HG03196 (cell line): ENCODE measurements around the gene ARHGEF39.

ENCODE experiments used
- ATAC-seq: cut with Tn5 transposase; IDR thresholded peaks from one replicate; pipeline ENCODE4 v1.9.1; 2021; ENCODE audit not compliant: unreplicated experiment

ARHGEF39 gene

DNA sequence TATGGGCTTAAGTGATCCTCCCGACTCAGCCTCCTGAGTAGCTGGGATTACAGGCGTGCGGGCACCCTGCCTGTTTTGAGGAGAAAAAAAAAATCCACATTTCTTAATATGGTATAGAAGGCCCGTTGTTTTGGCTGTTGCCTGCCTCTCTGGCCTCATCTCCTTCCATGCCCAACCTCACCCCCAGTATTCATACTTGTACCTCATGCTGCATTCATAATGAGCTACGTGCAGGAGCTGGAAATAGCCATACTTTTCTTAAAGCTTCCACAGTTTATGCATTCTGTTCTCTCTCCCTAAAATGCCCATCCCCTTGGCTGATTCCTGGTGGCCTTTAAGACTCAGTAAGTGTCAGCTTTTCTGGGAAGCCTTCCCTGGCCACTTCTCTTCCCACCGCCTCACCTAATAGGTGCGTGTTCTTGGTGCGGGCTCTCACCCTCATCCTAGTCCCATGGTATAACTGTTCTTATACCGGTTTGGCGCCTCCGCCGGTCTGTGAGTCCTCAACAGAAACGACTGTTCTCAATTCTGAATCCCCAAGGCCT, 26.8 kb upstream of the ARHGEF39 start:
- ATAC-seq: no peak

DNA sequence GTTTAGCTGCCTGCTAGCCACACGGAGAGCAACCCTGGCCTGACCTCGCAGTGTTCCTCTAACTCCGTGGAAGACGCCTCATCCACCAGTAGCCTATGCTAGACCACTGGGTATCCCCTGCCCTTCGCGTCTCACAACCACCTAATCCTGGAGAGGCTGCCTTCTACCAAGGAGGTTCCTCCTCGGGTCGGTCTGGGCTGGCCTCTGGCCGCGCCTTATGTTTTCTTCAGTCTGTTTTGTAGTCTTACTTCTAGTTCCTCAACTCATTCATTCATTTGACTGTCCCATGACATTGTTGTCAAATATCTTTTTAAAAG, 26.3 kb upstream of the ARHGEF39 start:
- ATAC-seq: no peak

DNA sequence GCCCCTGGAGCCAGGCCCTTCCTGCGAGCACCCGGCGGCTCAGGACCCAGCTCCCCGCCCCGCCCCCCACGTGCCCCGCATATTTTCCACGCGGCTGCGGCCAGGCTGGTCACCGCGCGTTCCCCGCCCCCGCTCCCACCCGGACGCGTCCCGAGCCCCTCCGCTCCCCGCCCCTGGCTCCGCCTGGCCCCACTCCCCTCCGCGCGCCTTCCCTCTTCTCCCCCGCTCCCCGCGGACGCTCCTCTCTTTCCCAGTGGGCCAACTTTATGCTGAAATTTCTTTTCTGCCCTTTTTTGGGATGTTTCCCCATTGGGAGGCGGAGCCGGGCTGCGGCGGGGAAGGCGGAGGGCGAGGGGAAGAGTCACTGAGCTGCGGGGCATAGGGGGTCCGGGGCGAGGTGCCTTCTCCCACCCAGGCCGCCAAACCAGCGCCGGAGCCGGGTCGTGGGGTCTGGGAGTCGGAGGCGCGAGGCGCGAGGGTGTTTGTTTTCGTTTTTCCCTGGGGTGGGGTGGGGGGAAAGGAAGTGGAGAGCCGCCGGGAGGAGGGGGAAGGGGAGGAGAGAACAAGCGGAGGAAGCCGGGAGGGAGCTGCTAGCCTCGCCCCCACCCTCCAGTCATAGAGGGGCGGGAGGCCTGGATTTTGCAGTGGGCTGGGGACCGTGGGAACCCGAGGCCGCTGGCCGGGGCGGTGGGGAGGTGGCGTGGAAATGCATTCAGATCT, 25.8 kb upstream of the ARHGEF39 start:
- ATAC-seq: no peak

DNA sequence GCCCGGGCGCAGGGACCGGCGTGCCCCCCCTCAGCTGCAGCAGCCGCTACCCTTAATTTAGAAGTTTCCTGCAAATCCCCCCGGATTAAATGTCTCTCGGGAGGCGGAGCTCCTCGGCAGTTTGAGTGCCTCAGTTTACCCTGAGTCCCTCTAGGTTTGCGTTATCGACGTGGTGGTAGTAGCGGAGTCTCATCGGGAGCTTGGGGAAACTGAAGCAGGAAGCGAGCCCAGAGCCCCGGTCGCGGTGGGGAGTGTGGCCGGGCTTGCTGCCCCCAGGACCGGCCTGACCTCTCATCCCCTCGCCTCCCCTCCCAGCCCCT, 25.3 kb upstream of the ARHGEF39 start:
- no peak for ATAC-seq

DNA sequence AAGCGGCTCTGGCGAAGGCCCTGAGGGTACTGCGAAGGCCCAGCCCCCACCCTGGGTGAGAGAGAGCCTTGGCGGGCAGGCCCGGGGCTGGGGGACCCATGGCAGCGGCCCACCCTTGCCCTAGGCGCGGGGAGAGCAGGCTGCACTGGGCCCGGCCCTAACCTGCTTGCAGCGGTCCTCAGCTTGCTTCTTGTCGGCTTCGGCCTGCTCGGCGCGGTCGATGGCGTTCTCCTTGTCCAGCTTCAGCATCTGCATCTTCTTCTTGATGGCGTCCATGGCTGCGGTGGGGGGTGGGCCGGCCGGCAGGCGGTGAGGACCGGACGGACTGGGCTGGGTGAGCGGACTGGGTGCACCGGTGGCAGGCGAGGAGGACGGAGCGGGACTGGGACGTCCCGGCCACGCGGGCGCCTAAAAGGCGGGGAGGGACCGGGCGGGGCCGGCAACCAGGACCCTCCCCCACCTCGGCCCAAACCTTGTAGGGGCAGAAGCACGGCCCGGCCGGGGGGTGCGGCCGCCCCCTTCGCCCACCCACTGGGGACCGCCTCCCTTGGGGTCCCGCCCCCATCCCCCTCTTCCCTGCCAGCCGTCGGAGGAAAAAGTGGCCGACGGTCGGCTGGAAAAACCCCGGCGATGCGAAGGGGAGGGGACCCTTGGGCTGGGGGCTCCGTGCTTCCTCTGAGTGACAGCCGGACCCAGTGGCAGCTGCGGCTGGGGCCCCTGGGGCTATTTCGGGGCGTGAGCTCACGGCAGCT, 24.7 kb upstream of the ARHGEF39 start, which contains the start of gene TPM2:
Gene TPM2 (minus strand): TSS at position 384 of the 752 bp plus-strand sequence. CDS start 108 bp downstream, at position 276.
- ATAC-seq: no peak

DNA sequence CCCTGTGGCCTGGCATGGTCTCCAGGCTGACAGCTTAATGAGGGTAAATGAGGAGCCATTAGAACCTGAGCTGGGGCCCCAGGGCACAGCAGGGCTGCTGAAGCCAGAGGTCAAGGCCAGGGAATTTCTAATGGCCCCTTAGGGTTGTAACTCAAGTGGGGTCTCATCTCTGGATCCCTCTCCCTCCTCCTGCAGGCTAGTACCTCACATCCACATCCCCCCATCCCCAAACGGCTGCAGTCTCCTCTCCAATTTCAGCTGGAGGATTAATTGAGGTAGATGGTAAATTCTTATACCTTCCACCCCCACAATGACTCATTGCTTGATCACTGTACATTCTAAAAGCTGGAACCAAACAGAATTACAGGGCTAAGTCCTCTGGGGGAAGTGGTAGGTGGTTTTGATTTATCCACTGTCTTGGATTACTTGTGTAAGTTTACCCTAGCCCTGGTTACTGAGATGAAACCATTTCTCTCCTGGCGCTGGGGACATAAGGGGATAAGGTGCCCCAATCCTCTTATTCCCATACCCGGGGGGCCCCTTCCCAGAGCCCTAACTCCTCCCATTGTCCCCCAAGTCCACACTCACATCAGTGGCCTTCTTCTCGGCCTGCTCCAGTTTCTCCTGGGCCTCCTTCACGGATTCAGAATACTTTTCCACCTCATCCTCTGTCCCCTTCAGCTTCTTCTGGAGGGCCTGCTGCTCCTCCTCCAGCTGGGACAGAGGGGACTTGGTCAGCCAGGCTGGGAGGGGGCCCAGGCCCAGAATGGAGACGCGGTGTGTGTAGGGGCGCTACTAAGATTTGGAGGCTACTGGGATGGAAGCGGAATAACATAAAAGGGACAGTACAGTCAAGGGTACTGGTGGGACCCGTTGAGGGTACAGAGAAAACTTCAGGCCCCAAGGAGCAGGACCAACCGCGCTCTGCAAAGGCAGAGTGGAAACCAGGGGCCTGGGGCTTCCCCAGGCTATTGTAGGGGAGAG, 23.9 kb upstream of the ARHGEF39 start:
- no peak for ATAC-seq

DNA sequence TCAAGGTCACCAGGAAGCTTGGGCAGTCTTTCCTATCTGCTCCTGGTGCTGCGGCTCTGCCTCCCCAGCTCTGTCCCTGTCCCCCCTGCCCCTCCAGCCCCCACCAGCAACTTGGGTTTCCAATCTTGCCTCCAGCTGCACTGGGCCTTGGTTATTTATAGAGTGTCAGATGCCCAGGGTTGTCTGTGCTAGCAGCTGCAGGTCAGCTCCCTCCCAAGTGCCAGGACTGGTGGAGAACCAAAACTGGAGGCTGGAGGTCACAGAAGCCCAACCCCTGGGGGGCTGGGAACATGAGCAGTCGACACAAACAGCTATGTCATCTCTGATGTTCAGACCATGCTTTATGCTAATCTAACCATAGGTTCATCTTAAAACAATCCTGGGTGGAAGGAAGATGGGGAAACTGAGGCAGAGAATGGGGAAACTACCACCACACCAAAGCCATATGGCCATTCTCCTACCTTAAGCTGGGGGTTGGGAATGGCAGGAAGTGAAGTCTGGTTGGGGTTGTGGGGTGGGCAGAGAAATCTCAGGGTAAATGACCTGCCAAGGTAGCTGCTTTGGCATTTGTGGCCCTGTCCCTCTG, 23.1 kb upstream of the ARHGEF39 start:
- no peak for ATAC-seq

DNA sequence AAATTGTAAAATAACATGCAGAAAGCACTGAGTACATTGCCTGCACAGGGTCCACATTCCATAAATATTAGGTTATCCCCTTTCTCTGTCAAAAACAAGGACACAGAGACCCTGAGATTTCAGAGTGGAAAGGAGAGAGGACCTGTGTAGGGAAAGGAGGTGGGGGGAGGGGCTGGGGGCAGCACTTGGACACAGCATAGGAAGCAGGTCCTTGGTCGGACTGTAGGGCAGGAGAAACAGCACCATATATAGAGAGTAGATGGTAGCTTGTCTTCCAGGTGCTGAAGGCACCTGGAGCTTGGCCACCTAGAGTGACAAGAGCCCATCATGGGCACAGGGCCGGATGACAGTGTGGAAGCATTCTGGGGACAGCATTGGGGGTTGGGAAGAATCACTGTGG, 22.3 kb upstream of the ARHGEF39 start:
- ATAC-seq: no peak

DNA sequence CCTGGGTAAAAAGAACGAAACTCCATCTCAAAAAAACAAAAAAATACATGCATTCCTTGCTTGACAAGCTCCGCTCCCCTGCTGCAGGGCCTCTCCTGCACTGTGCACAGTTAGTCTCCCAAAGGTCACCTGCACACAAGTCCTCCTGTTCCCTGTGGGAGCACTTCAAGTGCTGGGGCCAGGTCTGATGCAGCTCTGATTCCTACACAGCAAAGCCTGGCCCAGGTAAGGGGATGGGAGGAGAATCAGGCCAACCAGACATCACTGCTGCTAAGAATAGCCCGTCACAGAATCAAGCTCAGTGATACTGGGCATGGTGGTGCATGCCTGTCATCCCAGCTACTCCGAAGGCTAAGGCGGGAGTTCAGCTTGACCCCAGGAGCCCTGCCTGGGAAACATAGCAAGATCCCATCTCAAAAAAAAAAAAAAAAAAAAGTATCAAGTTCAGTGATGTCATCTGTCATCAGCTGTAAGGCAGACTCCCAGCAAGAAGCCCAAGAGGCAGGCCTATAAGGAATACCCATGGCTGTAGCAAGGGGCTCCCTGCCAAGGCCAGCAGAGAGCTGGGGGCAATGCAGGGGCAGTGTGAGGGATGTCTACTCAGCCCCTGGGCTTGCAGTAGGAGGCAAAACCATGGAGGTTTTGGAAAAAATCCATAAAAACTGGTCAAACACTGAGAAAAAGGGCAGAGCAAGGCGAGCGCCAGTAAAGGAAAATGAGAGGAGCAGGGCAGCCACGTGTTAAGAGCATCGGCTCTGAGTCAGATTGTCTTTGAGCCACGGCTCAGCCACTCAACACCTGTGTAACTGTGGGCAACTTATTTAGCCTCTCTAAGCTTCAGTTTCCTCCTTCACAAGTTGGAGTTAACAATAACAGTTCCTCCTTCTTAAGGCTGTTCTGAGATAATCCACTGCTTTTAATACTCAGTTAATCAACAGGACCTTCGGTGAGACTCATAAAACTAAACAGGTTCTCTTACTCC, 21.5 kb upstream of the ARHGEF39 start:
- ATAC-seq: no peak

DNA sequence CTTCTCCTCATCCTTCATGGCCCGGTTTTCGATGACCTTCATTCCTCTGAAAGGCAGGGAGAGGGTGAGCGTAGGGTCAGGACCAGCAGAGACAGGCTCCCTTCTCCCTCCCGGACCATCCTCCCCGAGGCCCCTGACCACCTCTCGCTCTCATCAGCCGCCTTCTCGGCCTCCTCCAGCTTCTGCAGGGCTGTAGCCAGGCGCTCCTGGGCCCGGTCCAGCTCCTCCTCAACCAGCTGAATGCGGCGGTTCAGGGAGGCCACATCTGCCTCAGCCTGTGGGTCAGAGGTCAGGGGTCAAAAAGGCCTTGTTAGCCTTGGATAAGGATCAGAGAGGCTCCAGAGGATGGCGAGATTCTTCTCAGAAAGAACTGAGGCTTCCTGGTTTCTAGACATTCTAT, 20.5 kb upstream of the ARHGEF39 start:
- ATAC-seq: no peak

DNA sequence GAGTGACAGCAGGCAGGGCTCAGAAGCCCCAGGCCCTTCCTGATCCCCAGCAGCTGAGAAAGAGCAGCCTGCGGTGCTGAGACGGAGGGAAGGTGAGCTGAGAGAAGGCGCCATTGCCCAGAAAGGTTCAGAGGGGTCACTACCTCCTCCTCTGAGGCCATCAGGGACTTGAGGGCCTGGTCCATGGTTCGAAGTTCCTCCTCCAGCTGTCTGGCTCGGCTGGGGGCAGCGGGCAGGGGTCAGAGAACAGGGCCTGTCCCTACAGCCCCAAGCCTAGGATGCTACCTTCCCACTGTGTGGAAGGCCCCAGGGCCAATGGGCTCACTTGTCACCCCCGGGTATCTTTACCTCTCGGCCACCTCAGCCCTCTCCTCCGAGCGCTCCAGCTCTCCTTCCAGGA, 19.9 kb upstream of the ARHGEF39 start:
- ATAC-seq: no peak

DNA sequence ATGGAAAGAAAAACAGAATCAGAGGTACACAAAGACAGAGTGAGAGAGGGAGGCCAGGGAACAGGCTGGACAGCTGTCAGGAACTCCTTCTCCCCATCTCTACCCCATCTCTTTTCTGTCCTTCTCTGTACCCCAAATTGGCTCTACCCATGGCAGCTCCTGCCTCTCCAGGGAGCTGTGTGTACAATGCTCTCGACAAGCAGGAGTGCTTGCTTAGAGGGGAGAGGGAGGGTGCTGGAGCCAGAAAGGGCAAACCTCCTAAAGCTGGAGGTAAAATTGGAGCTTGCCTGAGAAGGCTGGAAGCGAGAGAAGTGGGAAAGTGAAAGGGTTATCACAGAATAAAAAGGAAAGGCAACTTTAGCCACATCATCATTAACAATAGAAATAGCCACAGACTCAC, 18.3 kb upstream of the ARHGEF39 start:
- ATAC-seq: no peak

DNA sequence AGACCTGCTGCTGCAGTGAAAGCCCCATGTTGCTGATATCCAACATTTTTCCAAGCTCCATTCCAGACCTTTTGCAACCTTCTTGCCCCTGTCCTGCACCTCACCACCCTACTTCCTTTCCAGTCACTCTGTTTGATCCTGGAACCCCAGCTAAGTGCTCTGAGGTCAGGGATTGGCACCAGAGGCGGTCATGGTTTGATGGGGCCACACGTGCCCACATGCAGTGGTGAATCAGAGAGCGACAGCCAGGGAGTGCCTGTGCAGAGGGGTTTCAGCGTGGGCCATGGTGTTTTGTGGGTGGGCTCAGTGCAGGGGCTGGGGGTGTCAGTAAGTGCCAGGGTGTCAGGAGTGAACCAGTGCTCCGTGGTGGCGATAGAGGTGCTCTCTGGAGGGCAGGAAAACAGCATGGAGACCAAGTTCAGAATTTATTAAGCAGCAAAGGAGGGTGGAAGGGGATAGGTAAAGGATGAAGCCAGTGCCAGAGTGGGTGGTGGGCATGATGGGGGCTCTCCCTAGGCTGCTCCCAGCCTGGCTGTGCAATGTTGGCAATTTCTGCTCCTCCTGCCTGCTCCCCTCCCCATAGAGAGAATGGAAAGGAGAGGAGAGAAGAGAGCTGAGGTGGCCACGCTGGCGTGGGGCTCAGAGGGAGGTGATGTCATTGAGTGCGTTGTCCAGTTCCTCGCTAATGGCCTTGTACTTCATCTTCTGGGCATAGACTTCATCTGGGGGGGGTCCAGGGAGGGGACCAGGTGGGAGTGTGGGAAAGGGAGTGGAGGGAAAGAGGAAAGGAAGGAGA, 17.7 kb upstream of the ARHGEF39 start:
- ATAC-seq: no peak

DNA sequence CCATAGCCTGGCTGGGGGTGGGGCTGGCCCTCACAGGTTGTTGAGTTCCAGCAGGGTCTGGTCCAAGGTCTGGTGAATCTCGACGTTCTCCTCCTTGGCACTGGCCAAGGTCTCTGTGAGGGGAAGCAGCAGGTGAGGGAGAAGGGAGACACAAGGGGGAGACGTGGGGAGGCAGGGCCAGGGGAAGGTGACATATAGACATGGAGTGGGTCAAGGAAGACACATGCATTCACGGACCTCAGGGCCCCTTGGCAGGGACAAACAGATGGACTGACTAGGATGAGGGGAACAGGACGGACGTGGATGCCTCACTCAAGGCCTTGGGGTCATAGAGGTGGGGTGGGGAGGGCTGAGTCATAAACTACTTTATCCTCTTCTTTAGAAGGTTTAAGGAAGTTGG, 17.1 kb upstream of the ARHGEF39 start:
- ATAC-seq: no peak

DNA sequence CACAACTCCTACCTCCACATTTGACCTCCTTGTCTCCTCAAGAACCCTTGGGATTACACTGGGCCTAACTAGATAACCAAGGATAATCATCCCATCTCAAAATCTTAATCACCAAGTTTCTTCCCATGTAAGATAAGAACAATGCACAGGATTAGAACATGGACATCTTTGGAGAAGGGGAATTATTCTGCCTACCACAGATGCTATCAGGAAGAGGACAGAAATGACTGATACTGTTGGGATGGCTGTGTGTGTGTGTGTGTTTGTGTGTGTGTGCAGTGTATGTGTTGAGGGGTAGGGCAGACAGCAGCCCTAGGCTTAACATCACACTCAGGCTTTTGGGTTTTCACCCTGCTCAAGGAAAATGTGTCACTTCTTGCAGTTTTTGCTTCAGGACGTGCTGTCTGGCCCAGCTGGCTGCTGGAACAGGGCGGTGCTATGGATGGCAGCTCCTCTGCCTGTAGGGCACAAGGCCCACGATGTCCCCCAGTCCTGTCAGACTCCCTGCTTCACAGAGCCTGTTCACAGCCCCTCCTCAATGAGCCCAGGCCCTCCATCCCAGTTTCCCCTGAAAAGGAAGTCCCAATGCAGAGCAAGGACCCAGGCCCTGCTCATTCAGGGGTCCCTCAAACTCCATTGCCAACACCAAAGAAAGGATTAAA, 16.5 kb upstream of the ARHGEF39 start:
- no peak for ATAC-seq

DNA sequence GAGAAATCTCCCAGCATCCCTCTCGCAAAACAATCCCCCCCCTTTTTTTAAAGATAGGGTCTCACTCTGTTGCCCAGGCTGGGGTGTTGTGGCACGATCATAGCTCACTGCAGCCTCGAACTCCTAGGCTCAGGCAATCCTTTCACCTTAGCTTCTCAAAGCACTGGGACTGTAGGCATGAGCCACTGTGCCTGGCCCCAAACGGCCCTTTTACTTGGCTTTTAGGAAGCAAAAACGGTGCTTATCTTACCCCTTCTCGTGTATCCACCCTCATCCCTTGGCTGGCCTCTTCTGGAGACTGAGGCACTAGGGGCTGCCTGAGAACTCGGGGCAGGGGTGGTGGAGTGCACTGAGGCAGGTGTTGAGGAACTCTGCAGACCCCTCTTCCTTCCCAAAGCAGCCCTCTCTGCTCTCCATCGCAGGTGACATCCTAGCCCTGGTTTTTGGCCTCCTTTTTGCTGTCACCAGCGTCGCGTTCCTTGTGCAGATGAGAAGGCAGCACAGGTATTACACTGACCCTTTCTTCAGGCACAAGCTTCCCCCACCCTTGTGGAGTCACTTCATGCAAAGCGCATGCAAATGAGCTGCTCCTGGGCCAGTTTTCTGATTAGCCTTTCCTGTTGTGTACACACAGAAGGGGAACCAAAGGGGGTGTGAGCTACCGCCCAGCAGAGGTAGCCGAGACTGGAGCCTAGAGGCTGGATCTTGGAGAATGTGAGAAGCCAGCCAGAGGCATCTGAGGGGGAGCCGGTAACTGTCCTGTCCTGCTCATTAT, 15.5 kb upstream of the ARHGEF39 start:
- ATAC-seq: no peak

DNA sequence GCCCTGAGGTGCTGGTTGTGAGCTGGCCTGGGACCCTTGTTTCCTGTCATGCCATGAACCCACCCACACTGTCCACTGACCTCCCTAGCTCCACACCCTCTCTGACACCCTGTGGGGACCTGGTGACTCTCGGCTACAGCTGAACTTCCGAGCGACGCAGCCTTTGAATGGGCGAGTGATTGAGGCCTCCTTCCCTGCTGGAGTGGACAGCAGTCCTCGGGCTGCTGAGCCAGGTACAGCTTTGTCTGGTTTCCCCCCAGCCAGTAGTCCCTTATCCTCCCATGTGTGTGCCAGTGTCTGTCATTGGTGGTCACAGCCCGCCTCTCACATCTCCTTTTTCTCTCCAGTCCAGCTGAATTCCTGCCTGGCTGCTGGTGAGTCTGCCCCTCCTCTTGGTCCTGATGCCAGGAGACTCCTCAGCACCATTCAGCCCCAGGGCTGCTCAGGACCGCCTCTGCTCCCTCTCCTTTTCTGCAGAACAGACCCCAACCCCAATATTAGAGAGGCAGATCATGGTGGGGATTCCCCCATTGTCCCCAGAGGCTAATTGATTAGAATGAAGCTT, 14.9 kb upstream of the ARHGEF39 start:
- no peak for ATAC-seq
